Measurements from ENCODE around the gene MLNR.
A peak's percentile ranks its signal among the peaks of the same experiment; 100 is the strongest.

DNA sequence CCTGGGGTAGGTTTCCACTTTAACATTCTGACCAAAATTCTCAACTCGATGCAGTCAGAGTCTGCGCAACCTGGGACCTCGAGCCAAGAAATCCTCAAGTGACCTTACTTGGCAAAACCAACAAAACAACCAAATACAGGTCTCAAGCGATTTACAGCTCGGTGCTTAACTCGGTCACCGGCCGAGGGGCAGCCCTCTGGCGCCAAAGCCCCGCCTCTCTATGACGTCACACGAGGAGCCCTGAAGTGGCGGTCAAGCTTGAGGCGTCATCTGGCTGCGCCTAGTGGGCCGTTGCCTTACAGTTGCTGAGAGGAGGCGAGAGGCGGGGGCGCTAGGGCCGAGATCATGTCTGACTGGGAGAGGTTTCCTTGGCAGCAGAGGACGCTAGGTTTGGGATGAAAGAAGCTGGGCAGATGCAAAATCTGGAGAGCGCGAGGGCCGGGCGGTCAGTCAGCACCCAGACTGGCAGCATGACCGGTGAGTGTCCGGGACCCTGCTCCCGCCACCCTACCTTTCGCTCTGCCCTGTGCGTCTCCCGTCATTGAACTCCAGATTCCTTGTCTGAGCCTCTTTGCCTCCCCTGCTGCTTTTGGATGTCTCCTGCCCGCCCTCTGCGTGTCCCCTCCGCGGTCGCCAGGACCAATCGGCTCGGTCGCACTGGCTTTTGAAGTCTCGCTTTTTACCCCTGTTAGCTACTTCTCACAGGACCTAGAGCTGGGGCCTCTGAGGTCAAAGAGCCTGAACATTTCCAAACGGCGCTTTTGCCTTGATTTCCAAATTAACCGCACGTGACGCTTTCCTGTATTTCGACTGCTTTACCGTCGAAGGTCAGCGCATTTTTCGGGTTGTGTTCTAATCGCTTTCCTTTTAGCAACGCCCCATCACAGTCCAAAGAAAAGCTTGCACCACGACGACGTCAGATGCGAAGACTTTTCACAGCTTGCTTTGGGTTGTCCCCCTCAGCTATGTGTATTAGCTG, 27.8 kb downstream of the MLNR start, which contains the start of gene CDADC1:
- TF ChIP-seq, protein P1, sequence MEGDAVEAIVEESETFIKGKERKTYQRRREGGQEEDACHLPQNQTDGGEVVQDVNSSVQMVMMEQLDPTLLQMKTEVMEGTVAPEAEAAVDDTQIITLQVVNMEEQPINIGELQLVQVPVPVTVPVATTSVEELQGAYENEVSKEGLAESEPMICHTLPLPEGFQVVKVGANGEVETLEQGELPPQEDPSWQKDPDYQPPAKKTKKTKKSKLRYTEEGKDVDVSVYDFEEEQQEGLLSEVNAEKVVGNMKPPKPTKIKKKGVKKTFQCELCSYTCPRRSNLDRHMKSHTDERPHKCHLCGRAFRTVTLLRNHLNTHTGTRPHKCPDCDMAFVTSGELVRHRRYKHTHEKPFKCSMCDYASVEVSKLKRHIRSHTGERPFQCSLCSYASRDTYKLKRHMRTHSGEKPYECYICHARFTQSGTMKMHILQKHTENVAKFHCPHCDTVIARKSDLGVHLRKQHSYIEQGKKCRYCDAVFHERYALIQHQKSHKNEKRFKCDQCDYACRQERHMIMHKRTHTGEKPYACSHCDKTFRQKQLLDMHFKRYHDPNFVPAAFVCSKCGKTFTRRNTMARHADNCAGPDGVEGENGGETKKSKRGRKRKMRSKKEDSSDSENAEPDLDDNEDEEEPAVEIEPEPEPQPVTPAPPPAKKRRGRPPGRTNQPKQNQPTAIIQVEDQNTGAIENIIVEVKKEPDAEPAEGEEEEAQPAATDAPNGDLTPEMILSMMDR (IDR thresholded peaks at IDR 0.05): peak in 2 of 6 experiments; percentile 3 to 15
- TF ChIP-seq POLR2A (IDR thresholded peaks at IDR 0.05): peak; percentile 70 to 81

All from Peyer's patch (tissue), 4 donors.